ENCODE data around the gene HEXIM2. TPM values are rescaled to one million over a fixed set of nuclear protein-coding genes. Genes with fewer than 3 reads are reported as not detected.

Gene HEXIM2
- total and polyA plus RNA-seq, 2 of the 13 experiments (the other 11 are each of a cell fraction or from before 2014, with no cell fraction given): 27.1 to 32.4 TPM

GRCh38 chr17:45162025-45162687, 481 bp downstream of the HEXIM2 start (continued):
- TF ChIP-seq TAF15 (IDR thresholded peaks at IDR 0.05; ENCODE audit: low read depth, low read length, poor library complexity, severe bottlenecking) (no peak), AGO1 (IDR thresholded peaks at IDR 0.05; ENCODE audit: low read depth, low read length, poor library complexity, severe bottlenecking) (no peak), STAT5B (CRISPR knock-in tag; IDR thresholded peaks at IDR 0.05) (no peak), KLF16 (CRISPR knock-in tag; IDR thresholded peaks at IDR 0.05) (0 out of 4 replicates have a peak, but pooled peaks of 1 of the 2 experiments have one; percentile 2), SP5 (CRISPR knock-in tag; IDR thresholded peaks at IDR 0.05; ENCODE audit: borderline replicate concordance, low read depth) (no peak), ZFP36L1 (CRISPR knock-in tag; IDR thresholded peaks at IDR 0.05) (0 out of 2 replicates have a peak, but pooled peaks have one; percentile 1), TMF1 (CRISPR knock-in tag; IDR thresholded peaks at IDR 0.05; ENCODE audit: low read depth) (peak; percentile 51; the same call in 1 of the 2 replicates), ZBTB7B (CRISPR knock-in tag; IDR thresholded peaks at IDR 0.05) (no peak), ZNF776 (CRISPR knock-in tag; IDR thresholded peaks at IDR 0.05) (no peak), ARID2 (CRISPR knock-in tag; IDR thresholded peaks at IDR 0.05; ENCODE audit: borderline replicate concordance) (no peak), ZSCAN20 (CRISPR knock-in tag; IDR thresholded peaks at IDR 0.05; ENCODE audit: borderline replicate concordance) (no peak), SALL2 (CRISPR knock-in tag; IDR thresholded peaks at IDR 0.05) (no peak), TCF7L2 (IDR thresholded peaks at IDR 0.05; ENCODE audit: low read depth, low read length) (no peak), NR2F2 (IDR thresholded peaks at IDR 0.05; ENCODE audit: borderline replicate concordance, low read depth) (0 out of 2 replicates have a peak, but pooled peaks have one; percentile 6), RFX3 (CRISPR knock-in tag; IDR thresholded peaks at IDR 0.05) (no peak), CBX2 (IDR thresholded peaks at IDR 0.05; ENCODE audit: low read depth, low read length) (no peak), CBX2 (CRISPR knock-in tag; IDR thresholded peaks at IDR 0.05; ENCODE audit: low read depth) (0 out of 2 replicates have a peak, but pooled peaks have one; percentile 38), CREB1 (IDR thresholded peaks at IDR 0.05) (no peak), CREB1 (CRISPR knock-in tag; IDR thresholded peaks at IDR 0.05) (no peak), AFF4 (CRISPR knock-in tag; IDR thresholded peaks at IDR 0.05) (0 out of 2 replicates have a peak, but pooled peaks have one; percentile 37)
- TF ChIP-seq, protein P1, sequence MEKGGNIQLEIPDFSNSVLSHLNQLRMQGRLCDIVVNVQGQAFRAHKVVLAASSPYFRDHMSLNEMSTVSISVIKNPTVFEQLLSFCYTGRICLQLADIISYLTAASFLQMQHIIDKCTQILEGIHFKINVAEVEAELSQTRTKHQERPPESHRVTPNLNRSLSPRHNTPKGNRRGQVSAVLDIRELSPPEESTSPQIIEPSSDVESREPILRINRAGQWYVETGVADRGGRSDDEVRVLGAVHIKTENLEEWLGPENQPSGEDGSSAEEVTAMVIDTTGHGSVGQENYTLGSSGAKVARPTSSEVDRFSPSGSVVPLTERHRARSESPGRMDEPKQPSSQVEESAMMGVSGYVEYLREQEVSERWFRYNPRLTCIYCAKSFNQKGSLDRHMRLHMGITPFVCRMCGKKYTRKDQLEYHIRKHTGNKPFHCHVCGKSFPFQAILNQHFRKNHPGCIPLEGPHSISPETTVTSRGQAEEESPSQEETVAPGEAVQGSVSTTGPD (CRISPR knock-in tag; IDR thresholded peaks at IDR 0.05): no peak
- TF ChIP-seq, protein P2, sequence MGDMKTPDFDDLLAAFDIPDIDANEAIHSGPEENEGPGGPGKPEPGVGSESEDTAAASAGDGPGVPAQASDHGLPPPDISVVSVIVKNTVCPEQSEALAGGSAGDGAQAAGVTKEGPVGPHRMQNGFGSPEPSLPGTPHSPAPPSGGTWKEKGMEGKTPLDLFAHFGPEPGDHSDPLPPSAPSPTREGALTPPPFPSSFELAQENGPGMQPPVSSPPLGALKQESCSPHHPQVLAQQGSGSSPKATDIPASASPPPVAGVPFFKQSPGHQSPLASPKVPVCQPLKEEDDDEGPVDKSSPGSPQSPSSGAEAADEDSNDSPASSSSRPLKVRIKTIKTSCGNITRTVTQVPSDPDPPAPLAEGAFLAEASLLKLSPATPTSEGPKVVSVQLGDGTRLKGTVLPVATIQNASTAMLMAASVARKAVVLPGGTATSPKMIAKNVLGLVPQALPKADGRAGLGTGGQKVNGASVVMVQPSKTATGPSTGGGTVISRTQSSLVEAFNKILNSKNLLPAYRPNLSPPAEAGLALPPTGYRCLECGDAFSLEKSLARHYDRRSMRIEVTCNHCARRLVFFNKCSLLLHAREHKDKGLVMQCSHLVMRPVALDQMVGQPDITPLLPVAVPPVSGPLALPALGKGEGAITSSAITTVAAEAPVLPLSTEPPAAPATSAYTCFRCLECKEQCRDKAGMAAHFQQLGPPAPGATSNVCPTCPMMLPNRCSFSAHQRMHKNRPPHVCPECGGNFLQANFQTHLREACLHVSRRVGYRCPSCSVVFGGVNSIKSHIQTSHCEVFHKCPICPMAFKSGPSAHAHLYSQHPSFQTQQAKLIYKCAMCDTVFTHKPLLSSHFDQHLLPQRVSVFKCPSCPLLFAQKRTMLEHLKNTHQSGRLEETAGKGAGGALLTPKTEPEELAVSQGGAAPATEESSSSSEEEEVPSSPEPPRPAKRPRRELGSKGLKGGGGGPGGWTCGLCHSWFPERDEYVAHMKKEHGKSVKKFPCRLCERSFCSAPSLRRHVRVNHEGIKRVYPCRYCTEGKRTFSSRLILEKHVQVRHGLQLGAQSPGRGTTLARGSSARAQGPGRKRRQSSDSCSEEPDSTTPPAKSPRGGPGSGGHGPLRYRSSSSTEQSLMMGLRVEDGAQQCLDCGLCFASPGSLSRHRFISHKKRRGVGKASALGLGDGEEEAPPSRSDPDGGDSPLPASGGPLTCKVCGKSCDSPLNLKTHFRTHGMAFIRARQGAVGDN (CRISPR knock-in tag; IDR thresholded peaks at IDR 0.05): peak; percentile 85
